ENCODE data around the gene METTL9.
"Not testable (repeated sequence)": the region's sequence is repeated elsewhere in the genome, so short reads cannot be mapped to it uniquely, and the experiment has no call there.

METTL9 gene

DNA sequence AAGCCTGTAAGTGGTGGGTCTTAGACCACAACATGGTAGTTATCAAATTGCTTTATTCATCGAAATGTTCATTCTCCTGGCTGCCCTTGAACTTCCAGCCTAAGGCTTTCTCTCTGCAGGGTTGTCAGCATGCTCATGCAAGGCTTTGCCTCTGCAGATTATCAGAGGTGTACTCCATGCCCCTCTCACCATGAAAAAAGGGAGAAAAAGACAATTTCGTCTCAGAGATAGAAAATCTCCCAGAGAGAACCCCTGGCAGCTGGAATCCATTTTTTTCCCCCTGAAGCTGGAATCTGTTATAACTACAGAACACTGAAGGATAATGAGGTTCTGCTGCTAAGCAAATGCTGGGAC, 33.9 kb upstream of the METTL9 start:
- DNase-seq (ENCODE audit: insufficient read length) (no peak), FAIRE-seq (no peak)
- no peak for TF ChIP-seq TAF1 (IDR thresholded peaks at IDR 0.05; ENCODE audit: borderline replicate concordance, low read depth, low read length)
- TF ChIP-seq POLR2A (IDR thresholded peaks at IDR 0.05; ENCODE audit: low read depth, low read length): no peak
- no peak for TF ChIP-seq POLR2AphosphoS5 (IDR thresholded peaks at IDR 0.05; ENCODE audit: low read depth, low read length)

DNA sequence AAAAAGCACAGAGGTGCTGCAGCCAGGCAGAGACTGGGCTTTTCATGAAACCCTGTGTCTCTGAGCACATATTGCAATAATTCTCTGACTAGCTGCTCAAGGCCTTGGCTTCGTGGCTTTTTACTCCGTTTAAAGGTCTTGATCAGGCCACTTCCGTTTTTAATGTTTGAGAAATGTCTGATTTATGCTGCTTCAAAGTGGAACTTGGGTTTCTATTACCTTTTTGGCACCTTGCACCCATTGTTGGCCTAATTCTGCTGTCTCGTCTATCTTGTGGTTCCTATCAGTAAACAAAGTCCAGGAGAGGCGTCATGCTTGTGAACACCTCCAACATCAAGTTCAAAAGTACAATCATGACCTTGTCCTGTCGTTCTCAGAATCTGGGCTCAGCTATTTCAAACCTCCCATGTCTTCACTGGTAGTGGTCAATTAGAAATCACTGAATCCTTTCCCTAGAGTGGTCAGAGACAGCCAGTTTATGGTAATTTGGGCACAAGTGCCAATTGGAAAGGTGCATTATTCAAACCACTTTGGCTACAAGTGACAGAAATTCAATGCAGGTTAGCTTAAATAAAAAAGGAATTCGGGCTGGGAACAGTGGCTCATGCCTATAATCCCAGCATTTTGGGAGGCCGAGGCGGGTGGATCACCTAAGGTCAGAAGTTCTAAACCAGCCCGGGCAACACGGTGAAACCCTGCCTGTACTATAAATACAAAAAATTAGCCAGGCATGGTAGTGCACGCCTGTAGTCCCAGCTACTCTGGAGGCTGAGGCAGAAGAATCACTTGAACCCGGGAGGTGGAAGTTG, 33.3 kb upstream of the METTL9 start:
- no peak for DNase-seq (ENCODE audit: insufficient read length)
- TF ChIP-seq POLR2A (IDR thresholded peaks at IDR 0.05; ENCODE audit: low read depth, low read length): no peak
- TF ChIP-seq POLR2AphosphoS5 (IDR thresholded peaks at IDR 0.05; ENCODE audit: low read depth, low read length): no peak
- no peak for TF ChIP-seq TAF1 (IDR thresholded peaks at IDR 0.05; ENCODE audit: borderline replicate concordance, low read depth, low read length)
- FAIRE-seq: no peak

DNA sequence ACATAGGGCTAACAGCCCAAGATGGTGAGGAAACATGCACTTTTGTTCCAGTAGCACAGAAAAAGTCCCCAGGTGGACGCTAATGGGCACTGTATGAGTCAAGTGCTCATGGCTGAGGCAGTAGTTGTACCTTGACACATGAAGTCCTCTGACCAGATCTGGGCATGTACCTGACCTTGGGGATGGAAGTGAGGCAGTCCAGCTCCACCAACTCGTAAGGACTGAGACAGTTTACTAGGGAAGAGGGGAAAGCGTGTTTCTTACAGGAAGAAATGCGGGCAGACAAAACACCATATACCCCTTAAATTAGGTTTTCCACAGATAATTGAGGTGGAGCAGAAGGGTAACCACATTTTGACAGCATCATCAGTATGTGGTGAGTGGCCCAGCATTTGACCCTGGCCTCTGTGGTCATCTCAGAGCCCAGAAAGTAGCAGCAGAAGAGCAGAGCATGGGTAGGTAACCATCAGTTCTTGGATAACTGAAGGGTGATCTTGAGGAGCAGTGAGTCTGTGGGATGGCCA, 32.4 kb upstream of the METTL9 start:
- DNase-seq (ENCODE audit: insufficient read length) (no peak), FAIRE-seq (no peak)

DNA sequence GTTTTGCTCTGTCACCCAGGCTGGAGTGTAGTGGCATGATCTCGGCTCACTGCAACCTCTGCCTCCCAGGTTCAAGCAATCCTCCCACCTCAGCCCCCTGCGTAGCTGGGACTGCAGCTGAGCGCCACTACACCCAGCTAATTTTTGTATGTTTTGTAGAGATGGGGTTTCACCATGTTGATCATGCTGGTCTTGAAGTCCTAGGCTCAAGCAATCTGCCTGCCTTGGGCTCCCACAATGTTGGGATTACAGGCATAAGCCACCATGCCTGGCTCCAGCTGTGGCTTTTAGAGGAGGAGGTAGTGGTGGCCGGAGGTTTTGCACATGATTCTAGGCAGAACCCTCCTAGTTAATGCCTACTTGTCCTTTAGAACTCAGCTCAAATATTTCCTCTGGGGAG, 31.9 kb upstream of the METTL9 start:
- not testable (repeated sequence) for FAIRE-seq; DNase-seq (ENCODE audit: insufficient read length)

More for the DNA sequence above, 32.4 kb upstream of the METTL9 start:
- TF ChIP-seq TAF1 (IDR thresholded peaks at IDR 0.05; ENCODE audit: borderline replicate concordance, low read depth, low read length) (no peak), POLR2A (IDR thresholded peaks at IDR 0.05; ENCODE audit: low read depth, low read length) (no peak), POLR2AphosphoS5 (IDR thresholded peaks at IDR 0.05; ENCODE audit: low read depth, low read length) (no peak)

DNA sequence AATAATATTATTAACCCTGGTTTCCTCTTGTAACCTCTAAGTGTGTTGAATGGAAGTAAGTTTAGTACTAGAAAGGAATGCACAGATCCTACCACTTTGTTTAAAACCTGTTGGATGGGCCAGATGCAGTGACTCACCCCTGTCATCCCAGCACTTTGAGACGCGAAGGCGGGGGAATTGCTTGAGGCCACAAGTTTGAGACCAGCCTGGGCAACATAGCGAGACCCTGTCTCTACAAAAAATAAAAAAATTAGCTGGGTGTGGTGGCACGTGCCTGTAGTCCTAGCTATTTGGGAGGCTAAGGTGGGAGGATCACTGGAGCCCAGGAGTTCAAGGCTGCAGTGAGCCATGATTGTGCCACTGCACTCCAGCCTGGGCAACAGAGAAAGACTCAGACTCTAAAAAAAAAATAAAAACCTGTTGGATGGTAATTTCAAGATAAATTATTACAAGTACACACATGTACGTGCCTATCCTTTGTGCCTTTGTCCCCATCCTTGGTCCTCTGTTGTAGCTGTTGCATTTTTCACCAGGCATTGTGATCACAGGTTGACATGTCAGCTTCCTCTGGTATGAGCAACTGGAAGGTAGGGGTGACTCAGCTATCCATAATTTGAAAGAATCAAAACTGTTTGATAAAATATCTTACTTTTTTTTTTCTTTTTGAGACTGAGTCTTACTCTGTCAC, 30.7 kb upstream of the METTL9 start:
- FAIRE-seq: no peak
- no peak for DNase-seq (ENCODE audit: insufficient read length)
- TF ChIP-seq POLR2AphosphoS5 (IDR thresholded peaks at IDR 0.05; ENCODE audit: low read depth, low read length): no peak
- TF ChIP-seq POLR2A (IDR thresholded peaks at IDR 0.05; ENCODE audit: low read depth, low read length): no peak
- TF ChIP-seq TAF1 (IDR thresholded peaks at IDR 0.05; ENCODE audit: borderline replicate concordance, low read depth, low read length): no peak

DNA sequence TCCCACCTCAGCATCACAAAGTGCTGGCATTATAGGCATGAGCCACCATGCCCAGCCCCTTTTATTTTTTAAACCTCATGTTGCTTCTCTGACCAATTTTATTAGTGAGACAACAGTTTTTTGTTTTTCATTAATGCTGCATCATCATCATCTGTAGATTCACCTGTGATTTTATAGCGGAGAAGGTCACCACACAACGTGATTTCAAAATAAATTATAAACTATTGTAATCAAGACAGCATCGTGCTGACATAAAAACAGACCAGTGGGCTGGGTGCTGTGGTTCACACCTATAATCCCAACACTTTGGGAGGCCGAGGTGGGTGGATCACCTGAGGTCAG, 28.7 kb upstream of the METTL9 start:
- TF ChIP-seq POLR2AphosphoS5 (IDR thresholded peaks at IDR 0.05; ENCODE audit: low read depth, low read length) (no peak), POLR2A (IDR thresholded peaks at IDR 0.05; ENCODE audit: low read depth, low read length) (no peak), TAF1 (IDR thresholded peaks at IDR 0.05; ENCODE audit: borderline replicate concordance, low read depth, low read length) (no peak)
- FAIRE-seq (no peak), DNase-seq (ENCODE audit: insufficient read length) (no peak)

DNA sequence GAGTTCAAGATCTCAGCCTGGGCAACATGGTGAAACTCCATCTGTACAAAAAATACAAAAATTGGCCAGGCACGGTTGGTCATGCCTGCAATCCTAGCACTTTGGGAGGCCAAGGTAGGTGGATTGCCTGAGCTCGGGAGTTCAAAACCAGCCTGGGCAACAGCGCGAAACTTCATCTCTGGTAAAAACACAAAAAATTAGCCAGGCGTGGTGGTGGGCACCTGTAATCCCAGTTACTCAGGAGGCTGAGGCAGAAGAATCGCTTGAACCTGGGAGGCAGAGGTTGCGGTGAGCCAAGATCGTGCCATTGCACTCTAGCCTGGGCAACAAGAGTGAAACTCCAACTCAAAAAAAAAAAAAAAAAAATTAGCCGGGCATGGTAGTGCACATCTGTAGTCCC, 25.9 kb upstream of the METTL9 start:
- not testable (repeated sequence) for DNase-seq (ENCODE audit: insufficient read length); FAIRE-seq

DNA sequence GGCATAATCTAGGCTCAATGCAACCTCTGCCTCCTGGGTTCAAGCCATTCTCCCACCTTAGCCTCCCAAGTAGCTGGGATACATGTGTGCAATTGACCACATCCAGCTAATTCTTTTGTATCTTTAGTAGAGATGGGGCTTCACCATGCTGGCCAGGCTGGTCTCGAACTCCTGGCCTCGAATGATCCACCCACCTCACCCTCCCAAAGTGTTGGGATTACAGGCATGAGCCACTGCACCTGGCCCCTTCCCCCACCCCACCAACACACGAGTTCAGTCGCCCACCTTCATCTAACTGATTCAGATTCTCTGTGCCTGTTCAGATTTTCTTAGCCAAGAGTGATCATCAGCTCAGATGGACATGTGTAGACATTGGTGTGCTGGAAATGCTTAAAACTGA, 25.0 kb upstream of the METTL9 start:
- DNase-seq (ENCODE audit: insufficient read length) (no peak), FAIRE-seq (no peak)
- TF ChIP-seq POLR2AphosphoS5 (IDR thresholded peaks at IDR 0.05; ENCODE audit: low read depth, low read length) (no peak), POLR2A (IDR thresholded peaks at IDR 0.05; ENCODE audit: low read depth, low read length) (no peak)

DNA sequence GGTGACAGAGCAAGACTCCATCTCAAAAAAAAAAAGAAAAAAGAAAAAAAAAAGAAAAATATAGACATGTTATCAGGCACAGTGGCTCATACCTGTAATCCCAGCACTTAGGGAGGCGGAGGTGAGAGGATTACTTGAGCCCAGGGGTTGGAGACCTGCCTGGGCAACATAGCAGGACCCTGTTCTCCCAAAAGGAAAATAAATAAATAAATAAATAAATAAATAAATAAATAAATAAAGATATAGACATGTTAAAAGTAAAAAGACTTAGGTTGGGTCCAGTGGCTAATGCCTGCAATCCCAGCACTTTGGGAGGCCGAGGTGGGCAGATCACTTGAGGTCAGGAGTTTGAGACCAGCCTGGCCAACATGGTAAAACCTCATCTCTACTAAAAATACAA, 23.1 kb upstream of the METTL9 start:
- FAIRE-seq; DNase-seq (ENCODE audit: insufficient read length): not testable (repeated sequence)

DNA sequence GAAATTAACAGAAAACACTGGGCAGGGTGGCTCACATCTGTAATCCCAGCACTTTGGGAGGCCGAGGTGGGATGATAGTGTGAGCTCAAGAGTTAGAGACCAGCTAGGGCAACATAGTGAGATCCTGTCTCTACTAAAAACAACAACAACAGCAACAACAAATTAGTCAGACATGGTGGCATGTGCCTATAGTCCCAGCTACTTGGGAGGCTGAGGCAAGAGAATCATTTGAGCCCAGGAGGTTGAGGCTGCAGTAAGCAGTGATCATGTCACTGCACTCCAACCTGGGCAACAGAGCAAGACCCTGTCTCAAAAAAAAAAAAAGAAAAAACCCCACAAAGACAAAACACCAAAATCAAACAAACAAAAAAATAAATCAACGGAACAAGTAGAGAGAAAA, 21.9 kb upstream of the METTL9 start:
- not testable (repeated sequence) for FAIRE-seq; DNase-seq (ENCODE audit: insufficient read length)

DNA sequence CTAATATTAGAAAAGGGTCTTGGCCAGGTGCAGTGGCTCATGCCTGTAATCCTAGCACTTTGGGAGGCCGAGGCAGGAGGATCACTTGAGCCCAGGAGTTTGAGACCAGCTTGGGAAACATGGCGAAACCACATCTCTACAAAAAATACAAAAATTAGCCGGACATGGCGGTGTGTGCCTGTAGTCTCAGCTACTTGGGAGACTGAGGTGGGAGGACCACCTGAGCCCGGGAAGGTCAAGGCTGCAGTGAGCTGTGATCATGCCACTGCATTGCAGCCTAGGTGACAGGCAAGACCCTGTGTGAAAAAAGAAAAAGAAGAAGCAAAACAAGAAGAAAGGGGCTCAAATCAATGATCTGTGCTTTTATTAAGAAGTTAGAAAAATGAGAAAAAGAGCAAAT, 21.1 kb upstream of the METTL9 start:
- not testable (repeated sequence) for FAIRE-seq; DNase-seq (ENCODE audit: insufficient read length)

DNA sequence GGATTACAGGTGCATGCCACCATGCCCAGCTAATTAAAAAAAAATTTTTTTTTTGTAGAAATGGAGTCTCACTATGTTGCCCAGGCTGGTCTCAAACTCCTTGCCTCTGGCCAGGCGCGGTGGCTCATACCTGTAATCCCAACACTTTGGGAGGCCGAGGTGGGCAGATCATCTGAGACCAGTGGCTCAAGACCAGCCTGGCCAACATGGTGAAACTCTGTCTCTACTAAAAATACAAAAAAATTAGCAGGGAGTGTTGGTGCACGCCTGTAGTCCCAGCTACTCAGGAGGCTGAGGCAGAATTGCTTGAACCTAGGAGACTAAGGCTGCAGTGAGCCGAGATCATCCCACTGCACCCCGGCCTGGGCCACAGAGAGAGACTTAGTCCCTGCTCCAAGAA, 19.2 kb upstream of the METTL9 start:
- not testable (repeated sequence) for FAIRE-seq; DNase-seq (ENCODE audit: insufficient read length)

DNA sequence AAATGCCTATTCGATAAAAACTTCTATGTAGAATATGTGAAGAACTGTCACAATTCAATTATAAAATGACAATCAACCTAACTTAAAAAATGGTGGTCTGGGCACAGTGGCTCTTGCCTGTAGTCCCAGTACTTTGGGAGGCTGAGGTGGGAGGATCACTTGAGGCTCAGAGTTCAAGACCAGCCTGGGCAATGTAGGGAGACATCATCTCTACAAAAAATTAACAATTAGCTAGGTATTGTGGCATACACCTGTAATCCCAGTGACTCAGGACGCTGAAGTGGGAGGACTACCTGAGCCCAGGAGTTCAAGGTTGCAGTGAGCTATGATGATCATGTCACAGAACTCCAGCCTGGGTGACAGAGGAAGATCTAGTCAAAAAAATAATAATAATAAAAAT, 18.6 kb upstream of the METTL9 start:
- DNase-seq (ENCODE audit: insufficient read length) (no peak), FAIRE-seq (no peak)
- TF ChIP-seq TAF1 (IDR thresholded peaks at IDR 0.05; ENCODE audit: borderline replicate concordance, low read depth, low read length): no peak
- TF ChIP-seq POLR2A (IDR thresholded peaks at IDR 0.05; ENCODE audit: low read depth, low read length): no peak
- no peak for TF ChIP-seq POLR2AphosphoS5 (IDR thresholded peaks at IDR 0.05; ENCODE audit: low read depth, low read length)
